GM12878 (cell line): ENCODE measurements around the gene CLK4.

Experiments used
- CHD1 ChIP-seq: IDR thresholded peaks from 2 replicates; pipeline ENCODE4 v1.6.1; 2012; ENCODE audit warnings: low read depth, low read length, improper control_type of control experiment
- CHD2 ChIP-seq: IDR thresholded peaks from 2 replicates; pipeline ENCODE4 v1.6.1; 2011; ENCODE audit warnings: low read depth, low read length, improper control_type of control experiment, borderline replicate concordance
- EGR1 ChIP-seq, 2 experiments: IDR thresholded peaks; 1 replicate in 1 of 2; 2 replicates in 1 of 2; pipeline ENCODE4 v1.6.1; 2011 to 2012; ENCODE audit warnings: low read depth in 2 of 2, low read length in 2 of 2, borderline replicate concordance in 1 of 2, mild to moderate bottlenecking in 1 of 2, moderate library complexity in 1 of 2
- JUND ChIP-seq: IDR thresholded peaks from 2 replicates; pipeline ENCODE4 v1.6.1; 2012; ENCODE audit warnings: low read depth, mild to moderate bottlenecking, low read length, improper control_type of control experiment, moderate library complexity
- NFXL1 ChIP-seq: fragments of 450-650 bp; IDR thresholded peaks from 2 replicates; pipeline ENCODE4 v1.6.1; 2017; ENCODE audit warnings: antibody characterized with exemption, mild to moderate bottlenecking, borderline replicate concordance
- NFYB ChIP-seq: IDR thresholded peaks from 2 replicates; pipeline ENCODE4 v1.6.1; 2011; ENCODE audit warnings: low read depth, mild to moderate bottlenecking, low read length, improper control_type of control experiment, moderate library complexity; ENCODE audit not compliant: insufficient read depth
- NRF1 ChIP-seq: conservative IDR thresholded peaks from 2 replicates; pipeline ENCODE4 v1.6.1; 2011; ENCODE audit warnings: mild to moderate bottlenecking, low read depth, low read length, improper control_type of control experiment
- POLR2A ChIP-seq: IDR thresholded peaks from 2 replicates; pipeline ENCODE4 v1.6.1; 2011; ENCODE audit warnings: low read depth, mild to moderate bottlenecking, low read length
- TBL1XR1 ChIP-seq: IDR thresholded peaks from 2 replicates; pipeline ENCODE4 v1.6.1; 2012; ENCODE audit warnings: low read depth, low read length, improper control_type of control experiment
- TF ChIP-seq, protein P1 (sequence below): IDR thresholded peaks from 2 replicates; pipeline ENCODE4 v1.6.1; 2011; ENCODE audit warnings: mild to moderate bottlenecking, low read depth, low read length, moderate library complexity; ENCODE audit not compliant: insufficient replicate concordance
- TF ChIP-seq, protein P2 (sequence below), 3 experiments: IDR thresholded peaks in 2 of 3; conservative IDR thresholded peaks in 1 of 3; 2 replicates each; pipeline ENCODE4 v1.5.1; 2011; ENCODE audit warnings: low read depth in 3 of 3, low read length in 3 of 3, mild to moderate bottlenecking in 3 of 3, control low read depth in 2 of 3, moderate library complexity in 2 of 3, inconsistent platforms in 1 of 3, mixed read lengths in 1 of 3; ENCODE audit not compliant: control insufficient read depth in 2 of 3, insufficient read depth in 1 of 3; ENCODE audit errors: extremely low read depth in 1 of 3

DNA sequence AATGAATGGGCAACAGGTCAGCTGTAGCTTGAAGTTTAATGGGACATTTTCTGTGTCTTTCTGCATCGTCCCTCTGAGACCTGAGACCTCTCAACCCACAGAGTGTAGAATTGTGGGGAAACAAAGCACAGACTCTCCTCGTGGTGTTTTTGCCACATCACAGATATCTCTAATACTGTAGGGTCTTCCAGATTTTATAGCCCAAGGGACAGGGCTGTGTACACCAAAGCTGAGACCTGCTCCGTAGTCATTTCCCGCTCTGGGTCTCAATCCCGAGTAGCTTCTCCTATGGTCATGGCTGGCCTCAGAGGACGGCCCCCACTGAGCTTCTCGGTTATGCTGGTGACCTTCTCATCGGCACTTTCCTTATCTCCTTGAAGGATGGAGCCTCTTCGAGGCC lies 14.9 kb upstream of the CLK4 start:
- TF ChIP-seq TBL1XR1, result no peak
- no peak for TF ChIP-seq CHD2
- TF ChIP-seq, protein P1, sequence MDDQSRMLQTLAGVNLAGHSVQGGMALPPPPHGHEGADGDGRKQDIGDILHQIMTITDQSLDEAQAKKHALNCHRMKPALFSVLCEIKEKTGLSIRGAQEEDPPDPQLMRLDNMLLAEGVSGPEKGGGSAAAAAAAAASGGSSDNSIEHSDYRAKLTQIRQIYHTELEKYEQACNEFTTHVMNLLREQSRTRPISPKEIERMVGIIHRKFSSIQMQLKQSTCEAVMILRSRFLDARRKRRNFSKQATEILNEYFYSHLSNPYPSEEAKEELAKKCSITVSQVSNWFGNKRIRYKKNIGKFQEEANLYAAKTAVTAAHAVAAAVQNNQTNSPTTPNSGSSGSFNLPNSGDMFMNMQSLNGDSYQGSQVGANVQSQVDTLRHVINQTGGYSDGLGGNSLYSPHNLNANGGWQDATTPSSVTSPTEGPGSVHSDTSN, result no peak
- TF ChIP-seq, protein P2, sequence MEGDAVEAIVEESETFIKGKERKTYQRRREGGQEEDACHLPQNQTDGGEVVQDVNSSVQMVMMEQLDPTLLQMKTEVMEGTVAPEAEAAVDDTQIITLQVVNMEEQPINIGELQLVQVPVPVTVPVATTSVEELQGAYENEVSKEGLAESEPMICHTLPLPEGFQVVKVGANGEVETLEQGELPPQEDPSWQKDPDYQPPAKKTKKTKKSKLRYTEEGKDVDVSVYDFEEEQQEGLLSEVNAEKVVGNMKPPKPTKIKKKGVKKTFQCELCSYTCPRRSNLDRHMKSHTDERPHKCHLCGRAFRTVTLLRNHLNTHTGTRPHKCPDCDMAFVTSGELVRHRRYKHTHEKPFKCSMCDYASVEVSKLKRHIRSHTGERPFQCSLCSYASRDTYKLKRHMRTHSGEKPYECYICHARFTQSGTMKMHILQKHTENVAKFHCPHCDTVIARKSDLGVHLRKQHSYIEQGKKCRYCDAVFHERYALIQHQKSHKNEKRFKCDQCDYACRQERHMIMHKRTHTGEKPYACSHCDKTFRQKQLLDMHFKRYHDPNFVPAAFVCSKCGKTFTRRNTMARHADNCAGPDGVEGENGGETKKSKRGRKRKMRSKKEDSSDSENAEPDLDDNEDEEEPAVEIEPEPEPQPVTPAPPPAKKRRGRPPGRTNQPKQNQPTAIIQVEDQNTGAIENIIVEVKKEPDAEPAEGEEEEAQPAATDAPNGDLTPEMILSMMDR (IDR thresholded peaks at IDR 0.05 in 2 of 3, conservative IDR thresholded peaks at IDR 0.05 in 1 of 3; ENCODE audit: control insufficient read depth in 2 of 3, extremely low read depth in 1 of 3, insufficient read depth in 1 of 3, low read depth in 3 of 3, low read length in 3 of 3), result no peak
- TF ChIP-seq POLR2A, result no peak
- no peak for TF ChIP-seq NFYB
- no peak for TF ChIP-seq EGR1 (IDR thresholded peaks at IDR 0.05; ENCODE audit: borderline replicate concordance in 1 of 2, low read depth in 2 of 2, low read length in 2 of 2)
- no peak for TF ChIP-seq CHD1
- no peak for TF ChIP-seq NFXL1
- no peak for TF ChIP-seq JUND
- TF ChIP-seq NRF1, result no peak
